Neuronal stem cell (in vitro differentiated cells): ENCODE data around the gene RAP1A. TPM values are rescaled to one million over a fixed set of nuclear protein-coding genes. Genes with fewer than 3 reads are reported as not detected.
A peak's percentile ranks its signal among the peaks of the same experiment; 100 is the strongest.

Experiments used
- DNase-seq: peaks from one replicate; pipeline ENCODE4 v3.0.0-alpha.2; 2013; ENCODE audit warnings: low spot score
- H2AFZ ChIP-seq: one replicate; pipeline ENCODE4 v1.6.1; 2013; ENCODE audit warnings: mild to moderate bottlenecking, low read length, inconsistent platforms
- H2AK5ac ChIP-seq: 2 replicates; pipeline ENCODE4 v1.6.1; 2013; ENCODE audit warnings: low read depth, mild to moderate bottlenecking, inconsistent platforms, low read length, moderate library complexity, mixed read lengths
- H2BK120ac ChIP-seq: 2 replicates; pipeline ENCODE4 v1.6.1; 2013; ENCODE audit warnings: low read depth, mild to moderate bottlenecking, inconsistent platforms, low read length, moderate library complexity, mixed read lengths
- H2BK12ac ChIP-seq: one replicate; pipeline ENCODE4 v1.6.1; 2013; ENCODE audit warnings: low read length, inconsistent platforms
- H2BK15ac ChIP-seq: 2 replicates; pipeline ENCODE4 v1.6.1; 2013; ENCODE audit warnings: mild to moderate bottlenecking, low read length, inconsistent platforms, mixed read lengths
- H2BK5ac ChIP-seq: one replicate; pipeline ENCODE4 v1.6.1; 2013; ENCODE audit warnings: inconsistent platforms, mild to moderate bottlenecking, low read length, moderate library complexity
- H3K14ac ChIP-seq: one replicate; pipeline ENCODE4 v1.6.1; 2013; ENCODE audit warnings: low read length, inconsistent platforms
- H3K18ac ChIP-seq: 2 replicates; pipeline ENCODE4 v1.6.1; 2013; ENCODE audit warnings: low read length, inconsistent platforms
- H3K23ac ChIP-seq: 2 replicates; pipeline ENCODE4 v1.6.1; 2013; ENCODE audit warnings: low read depth, mild to moderate bottlenecking, mixed read lengths, low read length, inconsistent platforms; ENCODE audit not compliant: poor library complexity
- H3K27ac ChIP-seq: replicated peaks from 3 replicates; pipeline ENCODE4 v1.5.1; 2013; ENCODE audit warnings: low read length, inconsistent platforms
- H3K27me3 ChIP-seq, 3 experiments: 2 replicates each; pipeline ENCODE4 v1.6.1; 2013; ENCODE audit warnings: low read length in 3 of 3, mild to moderate bottlenecking in 2 of 3, inconsistent platforms in 1 of 3, low read depth in 1 of 3, mixed read lengths in 1 of 3, moderate library complexity in 1 of 3; ENCODE audit not compliant: control insufficient read depth in 3 of 3, insufficient read depth in 3 of 3
- H3K36me3 ChIP-seq, 2 donors: replicated peaks in 1 of 2; 2 replicates each; pipeline ENCODE4 v1.6.1; 2013; ENCODE audit warnings: low read length in 2 of 2; ENCODE audit not compliant: control insufficient read depth in 2 of 2, insufficient read depth in 2 of 2
- H3K4ac ChIP-seq: 2 replicates; pipeline ENCODE4 v1.6.1; 2013; ENCODE audit warnings: inconsistent platforms, mild to moderate bottlenecking, low read length, moderate library complexity
- H3K4me1 ChIP-seq, 2 donors: 1 replicate in 1 of 2; 2 replicates in 1 of 2; pipeline ENCODE4 v1.6.1; 2013; ENCODE audit warnings: low read length in 2 of 2, low read depth in 1 of 2; ENCODE audit not compliant: control insufficient read depth in 2 of 2, insufficient read depth in 1 of 2
- H3K4me2 ChIP-seq: one replicate; pipeline ENCODE4 v1.6.1; 2013; ENCODE audit warnings: mild to moderate bottlenecking, low read length, inconsistent platforms; ENCODE audit not compliant: insufficient read depth, poor library complexity, severe bottlenecking
- H3K4me3 ChIP-seq, 2 donors: 2 replicates each; pipeline ENCODE4 v1.5.1; 2013; ENCODE audit warnings: low read length in 2 of 2, mild to moderate bottlenecking in 2 of 2, inconsistent platforms in 1 of 2, moderate library complexity in 1 of 2
- H3K79me1 ChIP-seq: one replicate; pipeline ENCODE4 v1.6.1; 2013; ENCODE audit warnings: low read depth, mild to moderate bottlenecking, inconsistent platforms, low read length, moderate library complexity
- H3K9ac ChIP-seq: one replicate; pipeline ENCODE4 v1.6.1; 2013; ENCODE audit warnings: mild to moderate bottlenecking, low read depth, low read length, inconsistent platforms; ENCODE audit not compliant: poor library complexity
- H3K9me3 ChIP-seq, 2 donors: replicated peaks in 1 of 2; 2 replicates each; pipeline versions ENCODE3 to v1.6.1; 2013; ENCODE audit warnings: low read length in 2 of 2, mild to moderate bottlenecking in 2 of 2, inconsistent platforms in 1 of 2, low read depth in 1 of 2, mixed read lengths in 1 of 2, moderate library complexity in 1 of 2; ENCODE audit not compliant: control insufficient read depth in 2 of 2, insufficient read depth in 1 of 2
- H4K8ac ChIP-seq: one replicate; pipeline ENCODE4 v1.6.1; 2013; ENCODE audit warnings: low read depth, mild to moderate bottlenecking, inconsistent platforms, low read length, moderate library complexity
- H4K91ac ChIP-seq: one replicate; pipeline ENCODE4 v1.6.1; 2013; ENCODE audit warnings: low read length, low read depth, mild to moderate bottlenecking, inconsistent platforms; ENCODE audit not compliant: poor library complexity
- WGBS, 2 donors: extraction: QIAGEN DNeasy Blood & Tissue Kit; methylation state at CpG; one replicate each; pipeline ENCODE4 v1.1.7; 2013; ENCODE audit warnings: missing lambda C conversion rate in 2 of 2, mixed read lengths in 1 of 2; ENCODE audit not compliant: insufficient read length in 2 of 2, insufficient replicate concordance in 1 of 2; ENCODE audit errors: extremely low coverage in 2 of 2; 5-methylcytosine and 5-hydroxymethylcytosine counted together
- polyA plus RNA-seq, 2 experiments: library from polyadenylated mRNA; stranded (reverse); fragments of 200-250 nt; gene quantifications; one replicate each; pipeline ENCODE4 v1.2.3, GENCODE V29; 2013

Gene RAP1A
- polyA plus RNA-seq (2013, experiment 1 of 2) = 39.5 TPM
- polyA plus RNA-seq (2013, experiment 2 of 2) = 39.3 TPM

DNA sequence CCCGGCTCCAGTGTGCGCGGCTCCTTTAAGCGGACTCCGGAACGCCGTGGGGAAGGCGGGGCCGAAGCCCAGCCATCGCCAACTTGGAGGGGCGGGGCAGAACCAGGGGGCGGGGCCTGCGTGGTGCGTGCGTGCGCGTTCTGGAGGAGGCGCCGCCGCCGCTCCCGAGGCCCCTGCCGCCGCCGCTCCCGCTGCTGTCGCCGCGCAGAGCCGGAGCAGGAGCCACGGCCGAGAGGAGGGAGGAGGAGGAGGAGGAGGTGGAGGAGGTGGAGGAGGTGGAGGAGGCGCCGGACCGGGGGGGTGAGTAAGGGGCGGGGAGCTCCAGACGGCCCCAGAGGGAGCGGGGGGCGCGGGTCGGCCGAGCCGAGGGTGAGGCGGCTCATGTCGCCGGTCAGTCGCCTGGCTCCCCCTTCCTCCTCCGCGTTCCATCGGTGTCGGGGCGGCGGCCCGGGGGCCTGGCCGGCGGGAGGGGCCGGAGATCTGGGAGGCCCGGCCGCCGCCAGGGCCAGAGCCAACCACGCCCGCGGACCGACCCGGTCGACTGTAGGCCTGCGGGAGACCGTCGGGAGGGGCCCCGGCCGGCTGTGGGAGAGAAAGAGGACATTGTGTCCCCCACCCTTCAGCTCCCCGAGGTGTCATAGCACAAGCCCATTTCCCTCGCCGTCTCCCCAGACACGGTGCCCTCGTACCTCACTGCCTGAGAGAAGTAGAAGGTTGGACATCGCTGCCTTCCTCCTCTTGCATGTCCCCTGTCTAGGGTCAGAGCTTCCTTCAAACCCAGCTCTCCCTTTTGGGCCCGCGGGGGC is at the start of gene RAP1A:
RAP1A (plus strand) TSS at position 155 of the 806 bp plus-strand sequence. CDS start 71,572 bp downstream, outside the sequence.
- Histone ChIP-seq H3K9ac (peak within 1 kb of the TSS; percentile 91), H3K36me3 (peaks cover 0 to 4% of the 10 kb centered on the region in 2 donors), H3K27me3 (no peaks in the 10 kb centered on the region), H2AK5ac (no peak within 1 kb of the TSS), H2BK120ac (no peak within 1 kb of the TSS), H4K8ac (no peak within 1 kb of the TSS), H3K4ac (no peak within 1 kb of the TSS), H3K23ac (peak within 1 kb of the TSS; percentile 61), H2BK12ac (no peak within 1 kb of the TSS), H2BK5ac (no peak within 1 kb of the TSS), H4K91ac (no peak within 1 kb of the TSS), H3K9me3 (no peaks in the 10 kb centered on the region), H3K27ac (peak within 1 kb of the TSS; percentile 55), H3K14ac (peak within 1 kb of the TSS; percentile 26), H2BK15ac (no peak within 1 kb of the TSS), H3K79me1 (peaks cover 2% of the 10 kb centered on the region), H3K4me3 (peak within 1 kb of the TSS; percentile 82 to 93), H3K4me2 (peak within 1 kb of the TSS; percentile 69), H2AFZ (peak within 1 kb of the TSS; percentile 98), H3K18ac (peak within 1 kb of the TSS; percentile 84), H3K4me1 (peaks cover 6% of the 10 kb centered on the region in 2 donors)
- DNase-seq = peak; percentile 91
- WGBS, 2 donors = no CpG with 5 or more reads among the region's 79 CpGs

DNA sequence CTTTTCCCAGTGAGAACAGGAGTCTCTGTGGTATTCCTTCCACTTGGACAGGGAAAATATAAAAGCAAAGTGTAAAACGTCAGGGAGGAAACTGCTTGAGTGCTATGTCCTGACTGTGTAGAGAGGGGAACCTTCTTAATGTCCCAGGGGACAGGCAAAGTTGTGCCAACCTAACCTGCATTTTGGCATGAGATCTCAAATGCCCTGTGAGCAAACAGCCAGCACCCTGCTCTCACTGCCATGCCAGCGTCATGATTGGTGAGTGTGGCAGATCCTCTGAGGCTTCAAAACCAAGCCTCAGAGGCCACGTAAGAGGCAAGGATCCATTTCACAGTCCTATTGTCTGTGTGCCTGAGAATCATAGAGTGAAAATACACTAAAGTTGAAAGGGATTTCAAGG is 49.7 kb upstream of the RAP1A start:
- Histone ChIP-seq H3K4me2 (no peak overlapping the region), H2AFZ (no peak overlapping the region), H3K79me1 (no peaks in the 10 kb centered on the region), H3K9ac (no peak overlapping the region), H3K9me3 (no peaks in the 10 kb centered on the region), H3K4me1 (peaks cover 0 to 8% of the 10 kb centered on the region in 2 donors), H4K91ac (no peak overlapping the region), H2AK5ac (no peak overlapping the region), H3K18ac (no peak overlapping the region), H3K27ac (no peak overlapping the region), H4K8ac (no peak overlapping the region), H2BK15ac (no peak overlapping the region), H2BK12ac (no peak overlapping the region), H2BK5ac (no peak overlapping the region), H2BK120ac (no peak overlapping the region), H3K4me3 (no peak overlapping the region), H3K23ac (no peak overlapping the region), H3K14ac (no peak overlapping the region), H3K36me3 (no peaks in the 10 kb centered on the region), H3K4ac (no peak overlapping the region), H3K27me3 (no peaks in the 10 kb centered on the region)
- DNase-seq = no peak
- WGBS, 2 donors = no CpG with 5 or more reads among the region's 3 CpGs

DNA sequence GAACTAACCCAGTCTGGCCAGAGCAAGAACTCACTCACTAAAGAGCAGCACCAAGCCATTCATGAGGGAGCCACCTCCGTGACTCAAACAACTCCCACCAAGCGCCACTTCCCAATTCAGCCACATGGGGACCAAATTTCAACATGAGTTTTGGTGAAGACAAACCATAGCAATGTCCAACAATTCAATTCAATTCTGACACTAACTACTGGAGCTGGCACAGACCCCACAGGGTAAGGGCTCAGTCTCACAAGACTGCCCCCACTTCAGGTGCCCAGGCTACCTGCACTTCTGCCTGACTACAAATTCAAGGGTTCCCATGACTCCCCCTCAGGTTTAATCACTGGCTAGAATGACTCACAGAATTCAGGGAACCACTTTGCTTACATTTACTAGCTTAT is 48.8 kb upstream of the RAP1A start:
- Histone ChIP-seq H3K27ac (no peak overlapping the region), H3K9me3 (no peaks in the 10 kb centered on the region), H3K36me3 (no peaks in the 10 kb centered on the region), H3K23ac (no peak overlapping the region), H3K4me2 (no peak overlapping the region), H2AFZ (no peak overlapping the region), H2BK12ac (no peak overlapping the region), H2BK5ac (no peak overlapping the region), H3K18ac (no peak overlapping the region), H3K27me3 (no peaks in the 10 kb centered on the region), H2BK15ac (no peak overlapping the region), H3K4ac (no peak overlapping the region), H3K4me3 (no peak overlapping the region), H3K79me1 (no peaks in the 10 kb centered on the region), H4K91ac (no peak overlapping the region), H3K4me1 (peaks cover 0 to 8% of the 10 kb centered on the region in 2 donors), H3K14ac (no peak overlapping the region), H3K9ac (no peak overlapping the region), H2BK120ac (no peak overlapping the region), H4K8ac (no peak overlapping the region), H2AK5ac (no peak overlapping the region)
- no peak for DNase-seq
- no CpG with 5 or more reads among the region's 2 CpGs for WGBS, 2 donors

DNA sequence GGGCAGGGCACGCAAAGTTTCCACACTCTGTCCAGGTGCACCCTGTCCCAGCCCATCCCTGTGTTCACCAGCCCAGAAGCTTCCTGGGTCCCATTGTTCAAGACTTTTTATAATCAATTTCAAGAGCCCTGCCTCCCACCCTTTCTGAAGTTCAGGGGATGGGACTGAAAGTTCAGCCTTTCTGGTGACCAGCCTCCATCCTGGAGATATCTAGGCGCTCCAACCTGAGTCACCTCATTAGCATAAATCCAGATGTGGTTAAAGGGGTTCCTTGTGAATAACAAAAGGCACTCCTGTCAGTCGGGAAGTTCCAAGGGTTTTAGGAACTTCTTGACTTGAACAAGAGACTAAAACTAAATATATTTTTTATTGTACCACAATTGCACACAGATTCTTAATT is 48.4 kb upstream of the RAP1A start:
- no peaks in the 10 kb centered on the region for H3K27me3 ChIP-seq
- no peak overlapping the region for H4K91ac ChIP-seq
- no peak overlapping the region for H2BK120ac ChIP-seq
- no peaks in the 10 kb centered on the region for H3K9me3 ChIP-seq
- no peak for DNase-seq
- H3K27ac ChIP-seq = no peak overlapping the region
- no peak overlapping the region for H3K23ac ChIP-seq
- H2BK15ac ChIP-seq = no peak overlapping the region
- no peak overlapping the region for H3K4ac ChIP-seq
- H3K4me3 ChIP-seq = no peak overlapping the region
- H3K4me1 ChIP-seq = peaks cover 0 to 8% of the 10 kb centered on the region in 2 donors
- no CpG with 5 or more reads among the region's 3 CpGs for WGBS, 2 donors
- H3K4me2 ChIP-seq = no peak overlapping the region
- H3K14ac ChIP-seq = no peak overlapping the region
- H4K8ac ChIP-seq = no peak overlapping the region
- H3K9ac ChIP-seq = no peak overlapping the region
- H3K79me1 ChIP-seq = no peaks in the 10 kb centered on the region
- H2BK5ac ChIP-seq = no peak overlapping the region
- H2AK5ac ChIP-seq = no peak overlapping the region
- no peak overlapping the region for H3K18ac ChIP-seq
- no peaks in the 10 kb centered on the region for H3K36me3 ChIP-seq
- no peak overlapping the region for H2BK12ac ChIP-seq
- no peak overlapping the region for H2AFZ ChIP-seq
